Measurements from ENCODE around the gene PDCL3. TPM values are rescaled to one million over a fixed set of nuclear protein-coding genes. Genes with fewer than 3 reads are reported as not detected.

PDCL3 gene
- total RNA-seq, 2 donors from 2014 or later: 16.6 to 27.2 TPM

- DNase-seq (ENCODE audit: low spot score): no peak
- 22% methylated on average over 24 of the region's 24 CpGs for WGBS
- intact Hi-C loops (cut with DNase I): no loop called here
Measured at GRCh38 chr2:100563407-100564247, 834 bp downstream of the PDCL3 start.

GRCh38 chr2:100568989-100569388 lies 6.2 kb downstream of the PDCL3 start:
- intact Hi-C loops (cut with DNase I): no loop called here
- DNase-seq (ENCODE audit: low spot score): no peak
- Histone ChIP-seq H3K36me3 (peaks cover 0 to 5% of the 10 kb centered on the region in 2 donors), H3K4me1 (replicated peaks) (no peaks in the 10 kb centered on the region), H3K9me3 (no peaks in the 10 kb centered on the region), H3K27me3 (replicated peaks; ENCODE audit: insufficient read depth) (no peaks in the 10 kb centered on the region), H3K4me3 (no peak overlapping the region), H3K27ac (no peak overlapping the region)
- TF ChIP-seq POLR2A (IDR thresholded peaks at IDR 0.05) (no peak), POLR2AphosphoS5 (IDR thresholded peaks at IDR 0.05) (no peak), CTCF (IDR thresholded peaks at IDR 0.05) (no peak)
- WGBS: 83% methylated on average over 6 of the region's 6 CpGs

More at GRCh38 chr2:100563407-100564247, 834 bp downstream of the PDCL3 start:
- H3K4me3 ChIP-seq: peak overlapping the region; percentile 60 to 67
- no peaks in the 10 kb centered on the region for H3K4me1 ChIP-seq (replicated peaks)
- TF ChIP-seq CTCF (IDR thresholded peaks at IDR 0.05) (no peak), POLR2A (IDR thresholded peaks at IDR 0.05) (no peak), POLR2AphosphoS5 (IDR thresholded peaks at IDR 0.05) (no peak)
- no peaks in the 10 kb centered on the region for H3K9me3 ChIP-seq
- peaks cover 0 to 5% of the 10 kb centered on the region in 2 donors for H3K36me3 ChIP-seq
- H3K27me3 ChIP-seq (replicated peaks; ENCODE audit: insufficient read depth): no peaks in the 10 kb centered on the region
- peak overlapping the region; percentile 83 to 89 for H3K27ac ChIP-seq

GRCh38 chr2:100571668-100572067 lies 8.9 kb downstream of the PDCL3 start:
- 56% methylated on average over 9 of the region's 9 CpGs for WGBS
- no peaks in the 10 kb centered on the region for H3K4me1 ChIP-seq (replicated peaks)
- peaks cover 0 to 5% of the 10 kb centered on the region in 2 donors for H3K36me3 ChIP-seq
- no peaks in the 10 kb centered on the region for H3K9me3 ChIP-seq
- no peak overlapping the region for H3K27ac ChIP-seq
- DNase-seq (ENCODE audit: low spot score): no peak
- TF ChIP-seq CTCF (IDR thresholded peaks at IDR 0.05) (no peak), POLR2A (IDR thresholded peaks at IDR 0.05) (no peak), POLR2AphosphoS5 (IDR thresholded peaks at IDR 0.05) (no peak)
- intact Hi-C loops (cut with DNase I): no loop called here
- H3K4me3 ChIP-seq: no peak overlapping the region
- no peaks in the 10 kb centered on the region for H3K27me3 ChIP-seq (replicated peaks; ENCODE audit: insufficient read depth)

GRCh38 chr2:100577777-100578176 lies 15.0 kb downstream of the PDCL3 start:
- Histone ChIP-seq H3K4me3 (no peak overlapping the region), H3K36me3 (no peaks in the 10 kb centered on the region), H3K4me1 (replicated peaks) (no peaks in the 10 kb centered on the region), H3K9me3 (no peaks in the 10 kb centered on the region), H3K27me3 (replicated peaks; ENCODE audit: insufficient read depth) (no peaks in the 10 kb centered on the region), H3K27ac (no peak overlapping the region)
- DNase-seq (ENCODE audit: low spot score): no peak
- intact Hi-C loops (cut with DNase I): no loop called here
- 88% methylated on average over 3 of the region's 3 CpGs for WGBS
- TF ChIP-seq POLR2AphosphoS5 (IDR thresholded peaks at IDR 0.05) (no peak), CTCF (IDR thresholded peaks at IDR 0.05) (no peak), POLR2A (IDR thresholded peaks at IDR 0.05) (no peak)

All from prostate gland (tissue), 2 donors.